HepG2 (cell line): ENCODE data around the gene ZNF184. TPM values are rescaled to one million over a fixed set of nuclear protein-coding genes. Genes with fewer than 3 reads are reported as not detected.

Source experiments
- CCAR2 ChIP-seq: fragments of 200-400 bp; formaldehyde crosslinking; optimal IDR thresholded peaks from 2 replicates; pipeline ENCODE3; 2018; ENCODE audit warnings: low read depth, mild to moderate bottlenecking, low read length, moderate library complexity
- CHD4 ChIP-seq: fragments of 200-600 bp; sonication (generic); IDR thresholded peaks from 2 replicates; pipeline ENCODE4 v1.7.0; 2017; ENCODE audit warnings: mild to moderate bottlenecking, low read length, borderline replicate concordance
- FOXP1 ChIP-seq, 2 experiments: fragments of 450-650 bp in 1 of 2; IDR thresholded peaks; 2 replicates each; pipeline ENCODE4 v1.6.1; 2017 to 2018; ENCODE audit warnings: antibody characterized with exemption in 1 of 2
- HDAC2 ChIP-seq: sonication (generic); formaldehyde crosslinking; IDR thresholded peaks from 2 replicates; pipeline ENCODE4 v1.4.0; 2020; ENCODE audit warnings: missing genetic modification reagents
- PHF20 ChIP-seq: sonication (generic); formaldehyde crosslinking; IDR thresholded peaks from 2 replicates; pipeline ENCODE4 v1.5.0; 2020; ENCODE audit warnings: mild to moderate bottlenecking, missing genetic modification reagents
- ZEB1 ChIP-seq: IDR thresholded peaks from 2 replicates; pipeline ENCODE4 v1.6.1; 2012; ENCODE audit warnings: mild to moderate bottlenecking, low read depth, inconsistent platforms; ENCODE audit not compliant: insufficient replicate concordance
- ZFYVE20 ChIP-seq: sonication (generic); formaldehyde crosslinking; IDR thresholded peaks from 2 replicates; pipeline ENCODE4 v1.8.0; 2023; ENCODE audit warnings: low read depth, mild to moderate bottlenecking, moderate library complexity, missing genetic modification reagents, borderline replicate concordance
- ZNF629 ChIP-seq: sonication (generic); formaldehyde crosslinking; conservative IDR thresholded peaks from 2 replicates; pipeline ENCODE4 v1.5.0; 2020; ENCODE audit warnings: missing genetic modification reagents
- ZNF672 ChIP-seq: sonication (generic); formaldehyde crosslinking; IDR thresholded peaks from 2 replicates; pipeline ENCODE4 v1.8.1; 2022; ENCODE audit warnings: missing genetic modification reagents
- ZNF790 ChIP-seq: sonication (generic); formaldehyde crosslinking; IDR thresholded peaks from 2 replicates; pipeline ENCODE4 v1.8.0; 2022; ENCODE audit warnings: missing genetic modification reagents, mild to moderate bottlenecking, borderline replicate concordance
- ZSCAN21 ChIP-seq: sonication (generic); formaldehyde crosslinking; IDR thresholded peaks from 2 replicates; pipeline ENCODE4 v1.8.0; 2022; ENCODE audit warnings: mild to moderate bottlenecking, missing genetic modification reagents, moderate library complexity, borderline replicate concordance
- ZSCAN31 ChIP-seq: sonication (generic); formaldehyde crosslinking; IDR thresholded peaks from 2 replicates; pipeline ENCODE4 v1.5.0; 2020; ENCODE audit warnings: low read depth, mild to moderate bottlenecking, missing genetic modification reagents
- polyA plus RNA-seq, 8 experiments: library from polyadenylated mRNA; depleted of rRNA in 3 of 8; stranded (reverse) in 7 of 8; unstranded in 1 of 8; fragments of >200 nt; fragmentation: Illumina TruSeq in 4 of 8; extraction: Trizol in 4 of 8; gene quantifications; 2 replicates each; pipeline versions ENCODE4 v1.2.1 to v1.2.3, GENCODE V29; 2011 to 2016; ENCODE audit warnings: low read depth in 4 of 8, missing spikeins in 1 of 8, mixed read lengths in 1 of 8; ENCODE audit not compliant: insufficient read depth in 1 of 8
- total RNA-seq, 5 experiments: library from RNA; depleted of rRNA; stranded (reverse); fragments of >200 nt; fragmentation: Illumina TruSeq; extraction: Trizol; gene quantifications; 2 replicates each; pipeline ENCODE4 v1.2.3, GENCODE V29; 2016; ENCODE audit warnings: low read depth in 1 of 5
- TF ChIP-seq, protein P1 (sequence below), 2 experiments: sonication (generic) in 1 of 2; formaldehyde crosslinking in 1 of 2; IDR thresholded peaks; 2 replicates each; pipeline versions ENCODE4 v1.4.0 to v1.6.1; 2018 to 2020; ENCODE audit warnings: missing genetic modification reagents in 2 of 2, borderline replicate concordance in 1 of 2, low read depth in 1 of 2, mild to moderate bottlenecking in 1 of 2, missing biosample characterization in 1 of 2
- TF ChIP-seq, protein P2 (sequence below), 2 experiments: IDR thresholded peaks; 2 replicates each; pipeline ENCODE4 v1.6.1; 2011 to 2012; ENCODE audit warnings: low read length in 2 of 2, borderline replicate concordance in 1 of 2, low read depth in 1 of 2, mild to moderate bottlenecking in 1 of 2, moderate library complexity in 1 of 2
- TF ChIP-seq, protein P3 (sequence below): IDR thresholded peaks from 2 replicates; pipeline ENCODE4 v1.6.1; 2016; ENCODE audit warnings: low read depth, borderline replicate concordance
- TF ChIP-seq, protein P4 (sequence below): IDR thresholded peaks from 2 replicates; pipeline ENCODE4 v1.6.1; 2016; ENCODE audit warnings: low read depth
- TF ChIP-seq, protein P5 (sequence below): sonication (generic); formaldehyde crosslinking; IDR thresholded peaks from 2 replicates; pipeline ENCODE4 v1.8.0; 2022; ENCODE audit warnings: missing genetic modification reagents, mild to moderate bottlenecking, borderline replicate concordance
- TF ChIP-seq, protein P6 (sequence below): sonication (generic); formaldehyde crosslinking; IDR thresholded peaks from 2 replicates; pipeline ENCODE4 v1.8.1; 2022; ENCODE audit warnings: mild to moderate bottlenecking, missing genetic modification reagents

ZNF184 gene
- total and polyA plus RNA-seq, 2 of the 13 experiments (the other 11 are each of a cell fraction or from before 2014, with no cell fraction given), result 2.1 to 10.1 TPM

DNA sequence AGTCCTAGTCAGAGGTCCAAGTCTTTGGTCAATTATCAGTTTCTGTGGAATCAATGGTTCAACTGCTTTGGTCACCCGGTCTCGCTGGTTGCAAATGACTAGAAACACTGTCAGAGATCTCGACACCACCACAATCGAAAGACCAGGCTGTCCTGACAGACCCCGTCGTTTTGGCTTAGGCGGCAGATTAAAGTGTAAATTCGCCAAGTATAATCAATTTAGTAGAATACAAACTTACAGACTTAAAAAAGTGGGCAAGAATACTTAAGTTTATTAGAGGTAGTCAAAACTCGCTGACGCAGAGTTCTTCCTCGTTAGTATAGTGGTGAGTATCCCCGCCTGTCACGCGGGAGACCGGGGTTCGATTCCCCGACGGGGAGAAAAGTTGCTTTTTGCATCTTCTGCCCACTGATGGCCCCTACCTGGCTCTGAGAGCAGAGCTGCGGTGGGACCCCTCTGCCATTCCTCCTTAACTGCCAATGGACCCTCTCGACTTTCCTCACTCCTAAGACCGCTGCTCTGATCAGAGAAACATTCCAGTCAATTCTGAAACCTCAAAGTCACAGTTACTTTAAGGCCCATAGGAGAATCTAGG, 30.6 kb upstream of the ZNF184 start (continued):
- TF ChIP-seq ZSCAN21 (CRISPR knock-in tag) (no peak; the same call in 1 of the 2 replicates), CCAR2 (no peak), ZFYVE20 (CRISPR knock-in tag) (no peak), ZSCAN31 (0 out of 2 replicates have a peak, but pooled peaks have one; percentile 24), ZEB1 (peak; percentile 55), HDAC2 (CRISPR knock-in tag) (0 out of 2 replicates have a peak, but pooled peaks have one; percentile 31), ZNF790 (CRISPR knock-in tag) (no peak), FOXP1 (IDR thresholded peaks at IDR 0.05) (no peak), FOXP1 (CRISPR knock-in tag; IDR thresholded peaks at IDR 0.05) (0 out of 2 replicates have a peak, but pooled peaks have one; percentile 14), ZNF672 (CRISPR knock-in tag) (no peak), ZNF629 (CRISPR knock-in tag) (peak; percentile 40; the same call in 1 of the 2 replicates), PHF20 (CRISPR knock-in tag) (no peak), CHD4 (0 out of 2 replicates have a peak, but pooled peaks have one; percentile 9)
- TF ChIP-seq, protein P1, sequence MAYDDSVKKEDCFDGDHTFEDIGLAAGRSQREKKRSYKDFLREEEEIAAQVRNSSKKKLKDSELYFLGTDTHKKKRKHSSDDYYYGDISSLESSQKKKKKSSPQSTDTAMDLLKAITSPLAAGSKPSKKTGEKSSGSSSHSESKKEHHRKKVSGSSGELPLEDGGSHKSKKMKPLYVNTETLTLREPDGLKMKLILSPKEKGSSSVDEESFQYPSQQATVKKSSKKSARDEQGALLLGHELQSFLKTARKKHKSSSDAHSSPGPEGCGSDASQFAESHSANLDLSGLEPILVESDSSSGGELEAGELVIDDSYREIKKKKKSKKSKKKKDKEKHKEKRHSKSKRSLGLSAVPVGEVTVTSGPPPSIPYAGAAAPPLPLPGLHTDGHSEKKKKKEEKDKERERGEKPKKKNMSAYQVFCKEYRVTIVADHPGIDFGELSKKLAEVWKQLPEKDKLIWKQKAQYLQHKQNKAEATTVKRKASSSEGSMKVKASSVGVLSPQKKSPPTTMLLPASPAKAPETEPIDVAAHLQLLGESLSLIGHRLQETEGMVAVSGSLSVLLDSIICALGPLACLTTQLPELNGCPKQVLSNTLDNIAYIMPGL (CRISPR knock-in tag; IDR thresholded peaks at IDR 0.05; ENCODE audit: borderline replicate concordance in 1 of 2, low read depth in 1 of 2), result peak in 1 of 2 experiments; percentile 93; a peak in 2 of 4 replicates
- TF ChIP-seq, protein P2, sequence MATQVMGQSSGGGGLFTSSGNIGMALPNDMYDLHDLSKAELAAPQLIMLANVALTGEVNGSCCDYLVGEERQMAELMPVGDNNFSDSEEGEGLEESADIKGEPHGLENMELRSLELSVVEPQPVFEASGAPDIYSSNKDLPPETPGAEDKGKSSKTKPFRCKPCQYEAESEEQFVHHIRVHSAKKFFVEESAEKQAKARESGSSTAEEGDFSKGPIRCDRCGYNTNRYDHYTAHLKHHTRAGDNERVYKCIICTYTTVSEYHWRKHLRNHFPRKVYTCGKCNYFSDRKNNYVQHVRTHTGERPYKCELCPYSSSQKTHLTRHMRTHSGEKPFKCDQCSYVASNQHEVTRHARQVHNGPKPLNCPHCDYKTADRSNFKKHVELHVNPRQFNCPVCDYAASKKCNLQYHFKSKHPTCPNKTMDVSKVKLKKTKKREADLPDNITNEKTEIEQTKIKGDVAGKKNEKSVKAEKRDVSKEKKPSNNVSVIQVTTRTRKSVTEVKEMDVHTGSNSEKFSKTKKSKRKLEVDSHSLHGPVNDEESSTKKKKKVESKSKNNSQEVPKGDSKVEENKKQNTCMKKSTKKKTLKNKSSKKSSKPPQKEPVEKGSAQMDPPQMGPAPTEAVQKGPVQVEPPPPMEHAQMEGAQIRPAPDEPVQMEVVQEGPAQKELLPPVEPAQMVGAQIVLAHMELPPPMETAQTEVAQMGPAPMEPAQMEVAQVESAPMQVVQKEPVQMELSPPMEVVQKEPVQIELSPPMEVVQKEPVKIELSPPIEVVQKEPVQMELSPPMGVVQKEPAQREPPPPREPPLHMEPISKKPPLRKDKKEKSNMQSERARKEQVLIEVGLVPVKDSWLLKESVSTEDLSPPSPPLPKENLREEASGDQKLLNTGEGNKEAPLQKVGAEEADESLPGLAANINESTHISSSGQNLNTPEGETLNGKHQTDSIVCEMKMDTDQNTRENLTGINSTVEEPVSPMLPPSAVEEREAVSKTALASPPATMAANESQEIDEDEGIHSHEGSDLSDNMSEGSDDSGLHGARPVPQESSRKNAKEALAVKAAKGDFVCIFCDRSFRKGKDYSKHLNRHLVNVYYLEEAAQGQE (IDR thresholded peaks at IDR 0.05; ENCODE audit: borderline replicate concordance in 1 of 2, low read depth in 1 of 2, low read length in 2 of 2), result peak in 1 of 2 experiments; percentile 31; a peak in 1 of 4 replicates
- TF ChIP-seq, protein P3, sequence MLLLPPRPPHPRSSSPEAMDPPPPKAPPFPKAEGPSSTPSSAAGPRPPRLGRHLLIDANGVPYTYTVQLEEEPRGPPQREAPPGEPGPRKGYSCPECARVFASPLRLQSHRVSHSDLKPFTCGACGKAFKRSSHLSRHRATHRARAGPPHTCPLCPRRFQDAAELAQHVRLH (CRISPR knock-in tag), result peak; percentile 81; the same call in 1 of the 2 replicates
- TF ChIP-seq, protein P4, sequence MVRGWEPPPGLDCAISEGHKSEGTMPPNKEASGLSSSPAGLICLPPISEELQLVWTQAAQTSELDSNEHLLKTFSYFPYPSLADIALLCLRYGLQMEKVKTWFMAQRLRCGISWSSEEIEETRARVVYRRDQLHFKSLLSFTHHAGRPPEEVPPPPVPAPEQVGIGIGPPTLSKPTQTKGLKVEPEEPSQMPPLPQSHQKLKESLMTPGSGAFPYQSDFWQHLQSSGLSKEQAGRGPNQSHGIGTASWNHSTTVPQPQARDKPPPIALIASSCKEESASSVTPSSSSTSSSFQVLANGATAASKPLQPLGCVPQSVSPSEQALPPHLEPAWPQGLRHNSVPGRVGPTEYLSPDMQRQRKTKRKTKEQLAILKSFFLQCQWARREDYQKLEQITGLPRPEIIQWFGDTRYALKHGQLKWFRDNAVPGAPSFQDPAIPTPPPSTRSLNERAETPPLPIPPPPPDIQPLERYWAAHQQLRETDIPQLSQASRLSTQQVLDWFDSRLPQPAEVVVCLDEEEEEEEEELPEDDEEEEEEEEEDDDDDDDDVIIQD, result no peak
- TF ChIP-seq, protein P5, sequence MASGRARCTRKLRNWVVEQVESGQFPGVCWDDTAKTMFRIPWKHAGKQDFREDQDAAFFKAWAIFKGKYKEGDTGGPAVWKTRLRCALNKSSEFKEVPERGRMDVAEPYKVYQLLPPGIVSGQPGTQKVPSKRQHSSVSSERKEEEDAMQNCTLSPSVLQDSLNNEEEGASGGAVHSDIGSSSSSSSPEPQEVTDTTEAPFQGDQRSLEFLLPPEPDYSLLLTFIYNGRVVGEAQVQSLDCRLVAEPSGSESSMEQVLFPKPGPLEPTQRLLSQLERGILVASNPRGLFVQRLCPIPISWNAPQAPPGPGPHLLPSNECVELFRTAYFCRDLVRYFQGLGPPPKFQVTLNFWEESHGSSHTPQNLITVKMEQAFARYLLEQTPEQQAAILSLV (CRISPR knock-in tag), result no peak
- TF ChIP-seq, protein P6, sequence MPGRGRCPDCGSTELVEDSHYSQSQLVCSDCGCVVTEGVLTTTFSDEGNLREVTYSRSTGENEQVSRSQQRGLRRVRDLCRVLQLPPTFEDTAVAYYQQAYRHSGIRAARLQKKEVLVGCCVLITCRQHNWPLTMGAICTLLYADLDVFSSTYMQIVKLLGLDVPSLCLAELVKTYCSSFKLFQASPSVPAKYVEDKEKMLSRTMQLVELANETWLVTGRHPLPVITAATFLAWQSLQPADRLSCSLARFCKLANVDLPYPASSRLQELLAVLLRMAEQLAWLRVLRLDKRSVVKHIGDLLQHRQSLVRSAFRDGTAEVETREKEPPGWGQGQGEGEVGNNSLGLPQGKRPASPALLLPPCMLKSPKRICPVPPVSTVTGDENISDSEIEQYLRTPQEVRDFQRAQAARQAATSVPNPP, result no peak
